Muscle of leg (tissue), 11 donors: ENCODE results near the gene TALDO1. TPM values are rescaled to one million over a fixed set of nuclear protein-coding genes. Genes with fewer than 3 reads are reported as not detected.

Experiments used
- DNase-seq: peaks from one replicate; pipeline ENCODE4 v3.0.0; 2013
- H3K27ac ChIP-seq: one replicate; pipeline ENCODE4 v1.5.1; 2013; ENCODE audit warnings: mild to moderate bottlenecking, low read length, control low read depth
- H3K27me3 ChIP-seq: one replicate; pipeline ENCODE4 v1.6.1; 2013; ENCODE audit warnings: low read length; ENCODE audit not compliant: control insufficient read depth, insufficient read depth
- H3K36me3 ChIP-seq: one replicate; pipeline ENCODE4 v1.6.1; 2013; ENCODE audit warnings: low read length; ENCODE audit not compliant: control insufficient read depth, insufficient read depth
- H3K4me1 ChIP-seq: one replicate; pipeline ENCODE4 v1.6.1; 2013; ENCODE audit warnings: low read length; ENCODE audit not compliant: control insufficient read depth, insufficient read depth
- H3K4me3 ChIP-seq: one replicate; pipeline ENCODE4 v1.5.1; 2013; ENCODE audit warnings: low read length, control low read depth
- H3K9me3 ChIP-seq: replicated peaks from 2 replicates; pipeline ENCODE4 v1.6.1; 2013; ENCODE audit warnings: low read depth, low read length; ENCODE audit not compliant: control insufficient read depth
- WGBS: methylation state at CpG from one replicate; pipeline ENCODE4 v1.1.5; 2013; ENCODE audit warnings: missing lambda C conversion rate; ENCODE audit not compliant: insufficient coverage; 5-methylcytosine and 5-hydroxymethylcytosine counted together
- polyA plus RNA-seq, 8 donors: library from polyadenylated mRNA; unstranded; fragments of 120-200 nt; gene quantifications; one replicate each; pipeline versions ENCODE4 v1.2.1 to v1.2.3, GENCODE V29; 2013; ENCODE audit warnings: inconsistent platforms in 1 of 8, low replicate concordance in 1 of 8; ENCODE audit not compliant: insufficient read length in 8 of 8, insufficient read depth in 1 of 8
- total RNA-seq: library from RNA; stranded (reverse); fragments of 120-200 nt; gene quantifications from one replicate; pipeline ENCODE4 v1.2.4, GENCODE V29; 2013

TALDO1 gene
- total and polyA plus RNA-seq, 9 donors, result 60.2 to 79.9 (median 70.8) TPM

DNA sequence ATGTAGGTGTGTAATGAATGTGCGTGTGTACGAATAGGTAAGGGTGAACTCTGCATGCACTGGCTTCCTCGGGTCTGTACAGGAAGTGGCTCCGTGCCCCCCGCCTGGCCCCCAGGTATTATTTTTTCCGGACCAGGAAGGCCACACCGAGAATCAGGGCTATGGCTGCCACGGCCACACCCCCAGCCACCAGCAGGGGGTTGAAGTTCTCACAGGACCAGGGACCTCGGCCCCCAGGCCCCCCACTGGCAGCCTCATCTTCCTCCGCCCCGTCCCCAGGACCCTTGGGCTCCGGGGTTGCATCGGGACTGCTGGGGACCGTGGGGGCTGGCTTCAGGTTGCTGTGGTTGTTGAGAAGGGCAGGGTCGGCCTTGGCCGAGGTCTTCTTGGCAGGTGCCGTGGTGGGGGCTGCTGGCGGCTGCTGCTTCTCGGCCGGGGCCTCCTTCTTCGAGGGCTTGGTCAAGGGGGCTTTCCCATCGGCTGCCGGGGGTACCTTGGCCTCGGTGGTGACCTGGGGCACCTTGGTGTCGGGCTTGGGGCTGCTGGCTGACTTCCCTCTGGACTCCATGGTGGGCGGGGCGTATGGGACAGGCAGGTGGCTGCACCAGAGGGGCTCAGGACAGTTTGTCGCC lies 40.9 kb downstream of the TALDO1 start:
- no peaks in the 10 kb centered on the region for H3K9me3 ChIP-seq
- H3K4me3 ChIP-seq, result no peak overlapping the region
- WGBS, result 70% methylated on average over 26 of the region's 28 CpGs
- peaks cover 18% of the 10 kb centered on the region for H3K27me3 ChIP-seq
- peaks cover 15% of the 10 kb centered on the region for H3K36me3 ChIP-seq
- H3K27ac ChIP-seq, result no peak overlapping the region
- DNase-seq, result no peak
- H3K4me1 ChIP-seq, result peaks cover 33% of the 10 kb centered on the region

DNA sequence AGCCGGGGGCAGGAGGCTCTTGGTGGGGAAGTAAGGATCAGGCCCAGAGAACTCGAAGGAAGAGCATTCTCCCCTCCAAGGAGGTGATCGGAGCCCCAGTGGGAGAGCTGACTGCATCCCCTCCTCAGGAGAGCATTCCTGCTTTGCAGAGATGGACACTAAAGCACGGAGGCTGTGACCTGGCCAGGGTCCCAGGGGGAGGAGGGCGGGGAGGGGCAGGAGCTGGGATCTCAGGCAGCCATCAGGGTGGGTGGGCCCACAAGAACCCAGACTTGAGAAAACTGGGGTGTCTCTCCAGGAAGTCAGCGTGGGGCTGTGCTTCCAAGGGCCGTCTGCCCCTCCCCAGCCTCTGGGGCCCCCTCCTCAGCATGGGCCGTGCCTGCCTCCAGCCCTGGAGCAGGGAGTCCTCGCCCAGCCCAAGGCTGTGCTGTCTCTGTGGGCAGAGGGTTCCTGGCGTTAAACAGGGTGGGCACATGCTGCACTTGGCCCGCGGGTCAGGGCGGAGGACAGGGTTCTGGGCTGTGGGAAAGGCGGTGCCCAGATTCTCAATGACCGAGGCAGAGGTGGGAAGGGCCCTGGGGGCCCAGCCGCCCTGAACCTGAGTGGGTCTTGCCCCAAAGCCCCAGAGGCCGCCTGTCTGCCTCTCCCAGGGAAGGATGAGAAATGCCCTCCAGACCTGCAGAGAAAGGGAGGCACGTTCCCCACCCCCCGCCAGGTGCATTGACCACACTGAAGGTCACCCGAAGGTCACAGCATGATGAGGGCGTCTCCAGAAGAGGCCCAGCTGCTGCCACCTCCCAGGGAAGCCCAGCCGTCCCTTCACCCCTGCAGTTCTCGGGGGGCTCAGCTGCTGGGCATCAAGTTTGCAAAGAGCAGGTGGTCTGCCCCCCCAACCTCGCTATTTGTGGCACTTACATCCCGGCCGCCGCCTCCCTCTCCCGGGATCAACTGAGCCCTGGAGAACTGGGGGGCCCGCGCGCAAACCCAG lies 42.0 kb downstream of the TALDO1 start:
- Histone ChIP-seq H3K27me3 (peaks cover 18% of the 10 kb centered on the region), H3K27ac (no peak overlapping the region), H3K4me1 (peaks cover 32% of the 10 kb centered on the region), H3K36me3 (peaks cover 26% of the 10 kb centered on the region), H3K9me3 (no peaks in the 10 kb centered on the region), H3K4me3 (no peak overlapping the region)
- 21% methylated on average over 28 of the region's 31 CpGs for WGBS
- DNase-seq, result no peak

DNA sequence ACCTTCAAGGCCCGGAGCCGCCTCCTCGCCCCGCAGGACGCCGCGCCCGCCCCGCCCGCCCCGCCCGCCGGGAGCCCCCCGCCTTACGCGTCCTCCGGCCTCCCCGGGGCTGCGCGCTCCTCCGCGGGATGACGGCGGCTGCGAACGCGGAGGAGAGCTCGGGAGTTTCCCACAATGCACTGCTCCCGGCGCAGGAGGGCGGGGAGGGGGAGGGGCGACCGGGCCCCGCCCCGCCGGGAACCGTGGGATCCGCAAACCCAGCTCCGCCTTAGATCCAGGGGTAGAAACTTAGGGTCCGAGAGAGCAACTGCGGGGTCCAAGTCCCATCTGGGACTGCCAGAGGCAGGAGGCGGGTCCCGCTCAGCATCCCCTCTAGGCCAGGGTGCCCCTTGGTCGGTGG lies 42.7 kb downstream of the TALDO1 start, which contains the start of gene CEND1:
CEND1 (minus strand) TSS at position 148 of the 400 bp plus-strand sequence. CDS start 1,514 bp downstream, outside the sequence.
- Histone ChIP-seq H3K4me3 (no peak within 1 kb of the TSS), H3K27me3 (peaks cover 18% of the 10 kb centered on the region), H3K27ac (no peak within 1 kb of the TSS), H3K4me1 (peaks cover 39% of the 10 kb centered on the region), H3K9me3 (no peaks in the 10 kb centered on the region), H3K36me3 (peaks cover 32% of the 10 kb centered on the region)
- DNase-seq, result no peak
- WGBS, result under 1% methylated on average over 39 of the region's 44 CpGs

DNA sequence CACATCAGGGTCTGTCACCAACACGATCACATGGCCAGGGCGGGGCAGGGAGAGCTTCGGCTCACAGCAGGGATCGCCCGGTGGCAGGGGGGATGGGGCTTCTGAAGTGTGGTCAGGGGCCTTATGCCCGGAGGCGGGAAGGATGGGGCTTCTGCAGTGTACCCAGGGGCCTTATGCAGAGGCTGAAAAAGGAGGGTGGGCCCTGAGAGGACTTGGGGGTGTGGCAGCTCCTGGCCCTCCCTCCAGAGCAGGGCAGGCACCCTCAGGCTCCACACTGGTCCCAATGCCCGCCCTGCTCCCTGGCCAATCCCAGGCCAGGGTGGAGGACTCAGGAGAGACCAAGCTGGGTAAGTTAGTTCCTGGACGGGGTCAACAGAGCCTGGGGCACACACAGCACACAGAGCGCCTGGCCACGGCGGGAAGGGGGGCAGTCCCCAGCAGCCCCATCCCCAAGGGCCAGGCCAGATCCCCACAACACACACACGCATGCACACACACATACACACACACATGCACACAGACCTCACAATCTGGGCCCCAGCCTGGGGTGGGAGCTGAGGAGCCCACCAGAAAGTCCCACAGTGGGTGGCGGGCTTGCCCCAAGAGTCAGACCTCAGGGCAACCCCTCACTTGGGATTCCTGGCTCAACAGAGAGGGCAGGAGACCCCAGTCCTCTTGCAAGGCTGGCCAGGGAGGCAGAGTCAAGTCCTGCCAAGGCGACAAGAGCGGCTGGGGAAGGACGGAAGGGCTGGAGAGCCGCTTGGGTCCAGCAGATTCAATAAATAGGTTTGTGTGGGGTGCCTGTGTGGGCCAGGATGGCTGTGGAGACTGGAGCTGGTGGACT lies 43.7 kb downstream of the TALDO1 start:
- Histone ChIP-seq H3K36me3 (peaks cover 32% of the 10 kb centered on the region), H3K9me3 (no peaks in the 10 kb centered on the region), H3K27ac (no peak overlapping the region), H3K4me1 (peaks cover 47% of the 10 kb centered on the region), H3K4me3 (no peak overlapping the region), H3K27me3 (peaks cover 18% of the 10 kb centered on the region)
- 58% methylated on average over 17 of the region's 18 CpGs for WGBS
- DNase-seq, result no peak

DNA sequence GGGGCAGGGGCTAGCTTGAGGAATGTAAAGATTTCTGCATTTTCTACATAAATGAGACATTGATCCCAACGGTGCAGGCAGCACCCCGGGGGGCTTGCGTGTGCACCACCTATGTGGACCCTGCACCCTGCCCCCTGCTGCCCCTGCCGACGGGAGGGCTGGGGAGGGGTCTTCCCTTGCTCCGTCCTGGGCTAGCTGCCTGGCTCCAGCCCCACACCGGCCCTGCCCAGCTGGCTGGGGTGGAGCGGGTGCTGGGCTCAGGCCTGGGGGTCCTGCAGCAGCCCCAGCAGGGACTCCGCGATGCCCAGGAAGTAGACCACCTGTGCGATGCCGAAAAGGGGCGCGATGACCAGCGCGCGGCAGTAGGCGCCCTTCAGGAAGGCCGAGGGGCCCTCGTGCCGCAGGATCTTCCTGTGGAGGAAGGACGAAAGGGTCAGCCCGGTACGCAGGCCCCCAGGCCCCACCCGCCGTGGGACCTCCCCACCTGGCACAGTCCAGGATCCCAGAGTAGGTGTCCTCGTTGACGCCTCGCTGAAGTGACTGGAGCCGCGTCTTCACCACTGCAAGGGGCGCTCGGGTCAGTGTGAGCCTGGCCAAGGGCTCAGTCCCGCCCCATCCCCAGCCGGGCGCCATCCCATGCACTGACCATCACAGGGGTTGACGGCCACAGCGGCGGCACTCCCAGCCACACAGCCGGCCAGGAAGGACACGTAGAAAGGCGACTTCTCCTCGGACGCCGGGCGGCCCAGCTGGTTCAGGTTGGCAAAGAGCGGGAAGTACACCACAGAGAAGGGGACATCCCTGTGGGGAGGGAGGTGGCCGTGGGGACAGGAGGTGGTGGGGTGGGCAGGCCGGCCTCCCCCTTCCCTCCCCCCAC lies 44.6 kb downstream of the TALDO1 start:
- WGBS, result 90% methylated on average over 46 of the region's 49 CpGs
- H3K36me3 ChIP-seq, result peaks cover 32% of the 10 kb centered on the region
- peaks cover 18% of the 10 kb centered on the region for H3K27me3 ChIP-seq
- no peak overlapping the region for H3K27ac ChIP-seq
- H3K9me3 ChIP-seq, result no peaks in the 10 kb centered on the region
- no peak for DNase-seq
- no peak overlapping the region for H3K4me3 ChIP-seq
- peaks cover 47% of the 10 kb centered on the region for H3K4me1 ChIP-seq

DNA sequence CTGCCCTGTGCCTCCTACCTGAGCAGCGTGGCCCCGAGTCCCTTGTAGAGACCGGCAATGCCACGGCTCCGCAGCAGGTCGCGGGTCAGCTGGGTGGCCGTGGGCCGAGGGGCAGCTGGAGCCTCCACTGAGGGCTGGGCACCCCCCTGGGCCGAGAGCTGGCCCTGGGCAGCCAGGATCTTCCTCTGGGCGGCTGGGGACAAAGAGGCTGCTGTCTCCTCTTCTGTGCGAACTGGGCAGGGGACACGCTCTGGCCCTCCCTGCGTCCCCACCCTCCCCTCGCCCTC lies 45.2 kb downstream of the TALDO1 start:
- peaks cover 52% of the 10 kb centered on the region for H3K4me1 ChIP-seq
- H3K27ac ChIP-seq, result no peak overlapping the region
- H3K4me3 ChIP-seq, result no peak overlapping the region
- peaks cover 18% of the 10 kb centered on the region for H3K27me3 ChIP-seq
- DNase-seq, result no peak
- no peaks in the 10 kb centered on the region for H3K9me3 ChIP-seq
- 90% methylated on average over 15 of the region's 15 CpGs for WGBS
- H3K36me3 ChIP-seq, result peaks cover 32% of the 10 kb centered on the region

DNA sequence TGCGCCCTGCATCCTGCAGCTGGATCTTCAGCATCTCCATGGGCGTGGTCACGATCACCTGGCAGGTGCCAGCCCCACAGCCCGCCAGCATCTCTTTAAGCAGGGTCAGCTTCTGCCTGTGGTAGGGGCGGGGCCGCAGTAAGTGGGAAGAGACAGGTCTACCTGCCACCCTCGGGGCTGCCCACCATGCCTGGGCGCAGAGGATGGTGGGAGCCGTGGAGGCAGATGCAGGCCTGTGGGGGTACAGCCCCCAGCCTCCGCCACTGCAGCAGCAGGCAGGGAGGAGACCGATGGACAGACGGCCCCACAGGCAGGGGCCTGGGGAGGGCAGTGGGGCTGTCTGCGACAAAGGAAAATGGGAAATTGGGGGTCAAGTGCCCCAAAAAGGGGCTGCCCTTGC lies 45.6 kb downstream of the TALDO1 start:
- Histone ChIP-seq H3K4me1 (peaks cover 55% of the 10 kb centered on the region), H3K4me3 (no peak overlapping the region), H3K36me3 (peaks cover 32% of the 10 kb centered on the region), H3K9me3 (no peaks in the 10 kb centered on the region), H3K27me3 (peaks cover 18% of the 10 kb centered on the region), H3K27ac (no peak overlapping the region)
- no peak for DNase-seq
- 91% methylated on average over 12 of the region's 13 CpGs for WGBS

DNA sequence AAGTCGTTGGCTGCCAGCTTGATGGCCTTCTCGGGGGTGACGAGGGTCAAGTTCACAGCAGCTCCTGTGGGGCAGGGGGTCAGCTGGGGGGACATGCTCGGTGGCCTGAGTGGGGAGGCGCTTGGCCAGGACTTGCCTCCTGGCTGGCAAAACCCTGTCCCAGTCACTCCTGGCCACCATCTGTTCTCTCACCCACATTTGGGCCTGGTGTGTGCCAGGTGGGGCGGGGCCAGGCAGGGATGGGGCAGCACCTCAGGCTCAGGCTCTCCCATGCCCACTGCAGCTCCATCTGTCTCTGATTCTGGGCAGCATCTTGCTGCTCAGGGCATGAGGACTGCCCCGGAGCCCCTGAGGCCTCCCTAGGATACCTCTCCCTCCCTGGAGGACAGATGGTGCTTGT lies 46.3 kb downstream of the TALDO1 start:
- no peak for DNase-seq
- H3K27me3 ChIP-seq, result peaks cover 14% of the 10 kb centered on the region

DNA sequence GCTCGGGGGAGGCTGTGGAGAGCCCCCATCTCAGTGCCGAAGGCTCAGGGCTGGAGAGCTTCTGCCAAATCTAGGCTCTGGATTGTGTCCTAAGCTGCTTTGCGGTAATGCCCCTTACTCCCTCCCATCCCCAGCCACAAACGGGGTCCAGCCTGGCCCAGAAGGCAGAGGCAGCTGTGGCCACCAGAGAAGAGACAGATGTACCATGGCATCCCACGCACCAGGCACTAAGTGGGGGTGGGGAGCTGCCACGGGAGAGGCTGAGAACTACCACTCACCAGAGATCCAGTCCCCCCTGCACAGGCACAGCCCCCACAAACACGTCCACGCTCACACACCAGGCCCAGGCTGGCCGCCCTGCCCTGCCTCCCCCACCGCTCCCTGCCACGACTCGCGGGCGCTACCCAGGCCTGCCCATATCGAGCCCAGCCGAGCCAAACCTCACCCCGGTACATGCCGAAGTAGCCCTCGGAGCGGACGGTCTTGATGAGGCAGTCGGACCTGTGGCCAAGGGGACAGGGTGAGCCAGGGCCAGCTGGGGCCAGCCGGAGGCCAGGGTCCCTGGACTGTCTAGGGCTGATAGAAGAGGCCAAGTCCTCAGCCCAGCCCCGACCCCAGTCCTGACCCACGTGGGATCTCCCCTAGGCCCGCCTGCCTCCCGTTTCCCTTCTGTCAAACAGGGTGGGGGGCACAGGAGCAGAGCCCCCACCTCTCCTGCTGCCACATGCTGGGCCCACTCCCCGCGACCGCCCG lies 46.9 kb downstream of the TALDO1 start:
- peaks cover 53% of the 10 kb centered on the region for H3K4me1 ChIP-seq
- DNase-seq, result no peak
- peaks cover 8% of the 10 kb centered on the region for H3K27me3 ChIP-seq
- WGBS, result 80% methylated on average over 30 of the region's 31 CpGs
- no peak overlapping the region for H3K27ac ChIP-seq
- peaks cover 32% of the 10 kb centered on the region for H3K36me3 ChIP-seq
- no peaks in the 10 kb centered on the region for H3K9me3 ChIP-seq
- no peak overlapping the region for H3K4me3 ChIP-seq

More for the DNA sequence above, 46.3 kb downstream of the TALDO1 start:
- Histone ChIP-seq H3K9me3 (no peaks in the 10 kb centered on the region), H3K36me3 (peaks cover 32% of the 10 kb centered on the region), H3K4me1 (peaks cover 59% of the 10 kb centered on the region), H3K27ac (no peak overlapping the region), H3K4me3 (no peak overlapping the region)
- 89% methylated on average over 6 of the region's 7 CpGs for WGBS
